Measurements from ENCODE around the gene ASB5.

DNA sequence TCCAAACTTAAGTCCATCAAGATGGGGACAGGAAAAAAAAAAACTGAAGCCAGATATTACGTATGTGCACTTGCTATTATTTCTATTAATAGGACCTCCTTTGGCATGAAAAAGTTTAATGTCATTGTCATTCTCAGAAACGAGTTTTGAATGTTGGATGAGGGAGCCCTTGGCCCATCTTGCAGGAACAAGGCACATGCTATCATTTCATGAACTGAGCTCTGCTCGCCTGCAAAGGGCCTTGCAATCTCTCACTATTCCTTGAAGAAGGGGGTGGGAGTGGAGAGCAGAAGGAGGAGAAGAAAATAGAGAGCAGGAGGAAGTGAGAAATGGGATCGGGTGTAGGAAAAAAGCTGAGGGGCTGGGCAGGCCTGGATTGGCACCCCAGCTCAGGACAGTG is 39.4 kb downstream of the ASB5 start:
- TF ChIP-seq, protein P1, sequence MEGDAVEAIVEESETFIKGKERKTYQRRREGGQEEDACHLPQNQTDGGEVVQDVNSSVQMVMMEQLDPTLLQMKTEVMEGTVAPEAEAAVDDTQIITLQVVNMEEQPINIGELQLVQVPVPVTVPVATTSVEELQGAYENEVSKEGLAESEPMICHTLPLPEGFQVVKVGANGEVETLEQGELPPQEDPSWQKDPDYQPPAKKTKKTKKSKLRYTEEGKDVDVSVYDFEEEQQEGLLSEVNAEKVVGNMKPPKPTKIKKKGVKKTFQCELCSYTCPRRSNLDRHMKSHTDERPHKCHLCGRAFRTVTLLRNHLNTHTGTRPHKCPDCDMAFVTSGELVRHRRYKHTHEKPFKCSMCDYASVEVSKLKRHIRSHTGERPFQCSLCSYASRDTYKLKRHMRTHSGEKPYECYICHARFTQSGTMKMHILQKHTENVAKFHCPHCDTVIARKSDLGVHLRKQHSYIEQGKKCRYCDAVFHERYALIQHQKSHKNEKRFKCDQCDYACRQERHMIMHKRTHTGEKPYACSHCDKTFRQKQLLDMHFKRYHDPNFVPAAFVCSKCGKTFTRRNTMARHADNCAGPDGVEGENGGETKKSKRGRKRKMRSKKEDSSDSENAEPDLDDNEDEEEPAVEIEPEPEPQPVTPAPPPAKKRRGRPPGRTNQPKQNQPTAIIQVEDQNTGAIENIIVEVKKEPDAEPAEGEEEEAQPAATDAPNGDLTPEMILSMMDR (optimal IDR thresholded peaks at IDR 0.05 in 1 of 3, IDR thresholded peaks at IDR 0.05 in 1 of 3, conservative IDR thresholded peaks at IDR 0.05 in 1 of 3; ENCODE audit: extremely low read depth in 1 of 3, insufficient read depth in 2 of 3, low read length in 3 of 3): no peak
- no peak for TF ChIP-seq EZH2 (IDR thresholded peaks at IDR 0.05; ENCODE audit: low read length)

All from keratinocyte (primary cell).